IMR-90 (cell line): Measurements from ENCODE around the gene SEC61A1. TPM values are rescaled to one million over a fixed set of nuclear protein-coding genes. Genes with fewer than 3 reads are reported as not detected.

Experiments used
- ATAC-seq: fragments of 200-7000 bp; cut with Tn5 transposase; 2 replicates; pipeline ENCODE4 v1.9.1; 2020; ENCODE audit warnings: low read depth, mild to moderate bottlenecking, moderate library complexity
- BruUV-seq: library from RNA; stranded (reverse); fragments of 400-500 nt; replicated peaks from 2 replicates; lab custom pipeline; 2021; lab: Mats Ljungman, UMichigan
- CTCF ChIA-PET: fragments of 300-600 bp; formaldehyde crosslinking; extraction: SDS; loops from one replicate; lab custom pipeline; 2021; ENCODE audit warnings: antibody characterized with exemption; lab: Yijun Ruan, JAX
- POLR2A ChIA-PET: fragments of 300-600 bp; sonication (Branson Sonifier 250); formaldehyde crosslinking; loops from one replicate; lab custom pipeline; 2022; ENCODE audit warnings: antibody characterized with exemption; ENCODE audit not compliant: unreplicated experiment; lab: Charles Lee
- DNase-seq: peaks from one replicate; pipeline ENCODE4 v3.0.0; 2013
- H2AFZ ChIP-seq: replicated peaks from 2 replicates; pipeline ENCODE3; 2013; ENCODE audit warnings: low read length, mild to moderate bottlenecking; ENCODE audit not compliant: poor library complexity
- H2AK5ac ChIP-seq: 2 replicates; pipeline ENCODE4 v1.6.1; 2013; ENCODE audit warnings: low read depth, low read length, inconsistent platforms
- H2AK9ac ChIP-seq: replicated peaks from 2 replicates; pipeline ENCODE3; 2013; ENCODE audit warnings: mild to moderate bottlenecking, low read depth, low read length, moderate library complexity; ENCODE audit not compliant: poor library complexity
- H2BK120ac ChIP-seq: 2 replicates; pipeline ENCODE4 v1.6.1; 2013; ENCODE audit warnings: low read depth, low read length, inconsistent platforms
- H2BK15ac ChIP-seq: 3 replicates; pipeline ENCODE4 v1.6.1; 2013; ENCODE audit warnings: low read depth, low read length, inconsistent platforms
- H2BK20ac ChIP-seq: 2 replicates; pipeline ENCODE4 v1.6.1; 2013; ENCODE audit warnings: low read depth, mild to moderate bottlenecking, inconsistent platforms, low read length, moderate library complexity
- H2BK5ac ChIP-seq: 2 replicates; pipeline ENCODE4 v1.6.1; 2013; ENCODE audit warnings: mild to moderate bottlenecking, low read depth, low read length, inconsistent platforms; ENCODE audit not compliant: poor library complexity, severe bottlenecking
- H3K14ac ChIP-seq: replicated peaks from 2 replicates; pipeline ENCODE4 v1.6.1; 2013; ENCODE audit warnings: low read depth, low read length, inconsistent platforms
- H3K18ac ChIP-seq: 2 replicates; pipeline ENCODE4 v1.6.1; 2013; ENCODE audit warnings: low read depth, low read length, control low read depth
- H3K23ac ChIP-seq: 2 replicates; pipeline ENCODE4 v1.6.1; 2013; ENCODE audit warnings: low read depth, low read length, inconsistent platforms
- H3K27ac ChIP-seq: 2 replicates; pipeline ENCODE4 v1.5.1; 2013; ENCODE audit warnings: mild to moderate bottlenecking, control low read depth, low read length; ENCODE audit not compliant: insufficient read depth
- H3K27me3 ChIP-seq: 2 replicates; pipeline ENCODE4 v1.6.1; 2013; ENCODE audit warnings: low read length; ENCODE audit not compliant: control insufficient read depth, insufficient read depth
- H3K36me3 ChIP-seq: 2 replicates; pipeline ENCODE4 v1.6.1; 2013; ENCODE audit warnings: low read length, mixed read lengths; ENCODE audit not compliant: control insufficient read depth, insufficient read depth
- H3K4ac ChIP-seq: 2 replicates; pipeline ENCODE4 v1.6.1; 2013; ENCODE audit warnings: low read depth, low read length, inconsistent platforms
- H3K4me1 ChIP-seq: 2 replicates; pipeline ENCODE4 v1.6.1; 2013; ENCODE audit warnings: low read length, mixed read lengths; ENCODE audit not compliant: control insufficient read depth, insufficient read depth
- H3K4me2 ChIP-seq: 2 replicates; pipeline ENCODE4 v1.6.1; 2013; ENCODE audit warnings: low read depth, mild to moderate bottlenecking, control low read depth, low read length, moderate library complexity
- H3K4me3 ChIP-seq: 2 replicates; pipeline ENCODE4 v1.5.1; 2013; ENCODE audit warnings: low read depth, mild to moderate bottlenecking, control low read depth, low read length, moderate library complexity; ENCODE audit not compliant: insufficient read depth
- H3K56ac ChIP-seq: 2 replicates; pipeline ENCODE4 v1.6.1; 2013; ENCODE audit warnings: low read length, inconsistent platforms; ENCODE audit not compliant: insufficient read depth; ENCODE audit errors: extremely low read depth
- H3K79me1 ChIP-seq, 2 experiments: 2 replicates each; pipeline ENCODE4 v1.6.1; 2013; ENCODE audit warnings: low read length in 2 of 2, inconsistent platforms in 1 of 2, low read depth in 1 of 2
- H3K9ac ChIP-seq: 2 replicates; pipeline ENCODE4 v1.6.1; 2013; ENCODE audit warnings: low read depth, low read length, control low read depth
- H3K9me1 ChIP-seq: 2 replicates; pipeline ENCODE4 v1.6.1; 2013; ENCODE audit warnings: low read length, inconsistent platforms; ENCODE audit not compliant: insufficient read depth
- H3K9me3 ChIP-seq: 2 replicates; pipeline ENCODE4 v1.6.1; 2013; ENCODE audit warnings: low read length; ENCODE audit not compliant: control insufficient read depth, insufficient read depth
- H4K20me1 ChIP-seq: 2 replicates; pipeline ENCODE4 v1.6.1; 2013; ENCODE audit warnings: low read length, inconsistent platforms; ENCODE audit not compliant: insufficient read depth
- H4K5ac ChIP-seq: 2 replicates; pipeline ENCODE4 v1.6.1; 2013; ENCODE audit warnings: mild to moderate bottlenecking, low read depth, low read length, control low read depth
- H4K8ac ChIP-seq, 2 experiments: 2 replicates each; pipeline ENCODE4 v1.6.1; 2013; ENCODE audit warnings: low read depth in 2 of 2, low read length in 2 of 2, control low read depth in 1 of 2, inconsistent platforms in 1 of 2
- H4K91ac ChIP-seq: 2 replicates; pipeline ENCODE4 v1.6.1; 2013; ENCODE audit warnings: low read depth, low read length, inconsistent platforms; ENCODE audit not compliant: insufficient read depth
- CEBPB ChIP-seq: IDR thresholded peaks from 2 replicates; pipeline ENCODE4 v1.6.1; 2012; ENCODE audit warnings: low read depth, low read length, improper control_type of control experiment
- CHD1 ChIP-seq: IDR thresholded peaks from 2 replicates; pipeline ENCODE4 v1.6.1; 2012; ENCODE audit warnings: low read depth, low read length, improper control_type of control experiment
- FOS ChIP-seq: fragments of 150-350 bp; IDR thresholded peaks from 2 replicates; pipeline ENCODE4 v1.6.1; 2016; ENCODE audit warnings: low read depth, low read length
- MAZ ChIP-seq: IDR thresholded peaks from 2 replicates; pipeline ENCODE4 v1.6.1; 2012; ENCODE audit warnings: low read depth, mild to moderate bottlenecking, low read length, improper control_type of control experiment, moderate library complexity, borderline replicate concordance
- MXI1 ChIP-seq: IDR thresholded peaks from 2 replicates; pipeline ENCODE4 v1.6.1; 2012; ENCODE audit warnings: low read depth, mild to moderate bottlenecking, low read length, moderate library complexity, borderline replicate concordance
- NFE2L2 ChIP-seq: fragments of 150-350 bp; IDR thresholded peaks from 2 replicates; pipeline ENCODE4 v1.6.1; 2016; ENCODE audit warnings: low read depth, mild to moderate bottlenecking, low read length
- POLR2A ChIP-seq: IDR thresholded peaks from 2 replicates; pipeline ENCODE4 v1.6.1; 2012; ENCODE audit warnings: mild to moderate bottlenecking, low read depth, low read length
- RAD21 ChIP-seq: IDR thresholded peaks from 2 replicates; pipeline ENCODE4 v1.6.1; 2012; ENCODE audit warnings: low read length, improper control_type of control experiment
- RCOR1 ChIP-seq: IDR thresholded peaks from 2 replicates; pipeline ENCODE4 v1.6.1; 2012; ENCODE audit warnings: mild to moderate bottlenecking, low read length, improper control_type of control experiment; ENCODE audit not compliant: insufficient replicate concordance
- RFX5 ChIP-seq: IDR thresholded peaks from 2 replicates; pipeline ENCODE4 v1.8.0; 2012; ENCODE audit warnings: low read depth, mild to moderate bottlenecking, low read length, moderate library complexity
- SMC3 ChIP-seq: fragments of 150-350 bp; IDR thresholded peaks from 2 replicates; pipeline ENCODE4 v1.6.1; 2016; ENCODE audit warnings: low read depth, mild to moderate bottlenecking, antibody characterized with exemption, low read length, moderate library complexity
- WGBS, 2 experiments: methylation state at CpG; one replicate each; pipeline versions ENCODE4 v1.1.5 to v1.1.7; 2013; ENCODE audit warnings: missing lambda C conversion rate in 2 of 2; ENCODE audit not compliant: insufficient read length in 1 of 2; ENCODE audit errors: extremely low coverage in 2 of 2; 5-methylcytosine and 5-hydroxymethylcytosine counted together
- dilution Hi-C: fragments of 300-500 bp; cut with HindIII; formaldehyde crosslinking; loops from one replicate; pipeline ENCODE4 v1.14.3; 2018; ENCODE audit warnings: low sequenced_read_pairs; ENCODE audit not compliant: unreplicated experiment
- in situ Hi-C: fragments of 300-500 bp; cut with MboI; formaldehyde crosslinking; loops from 3 replicates; pipeline ENCODE4 v1.14.3; 2019; ENCODE audit warnings: low sequenced_read_pairs, inconsistent platforms, mixed read lengths
- intact Hi-C: fragments of 100-400 bp; cut with micrococcal nuclease; formaldehyde crosslinking; loops from 2 replicates; pipeline ENCODE4 v1.10.0; 2022
- polyA plus RNA-seq, 3 experiments: library from polyadenylated mRNA; depleted of rRNA; stranded (reverse); fragments of >200 nt; gene quantifications; 2 replicates each; pipeline ENCODE4 v1.2.3, GENCODE V29; 2012; ENCODE audit warnings: low replicate concordance in 1 of 3
- total RNA-seq: library from RNA; depleted of rRNA; stranded (reverse); fragments of >200 nt; gene quantifications from 2 replicates; pipeline ENCODE4 v1.2.3, GENCODE V29; 2012
- TF ChIP-seq, protein P1 (sequence below): fragments of 150-350 bp; IDR thresholded peaks from 2 replicates; pipeline ENCODE4 v1.6.1; 2016; ENCODE audit warnings: low read depth, mild to moderate bottlenecking, low read length, moderate library complexity, borderline replicate concordance
- TF ChIP-seq, protein P2 (sequence below): fragments of 150-350 bp; IDR thresholded peaks from 2 replicates; pipeline ENCODE4 v1.6.1; 2017; ENCODE audit warnings: mild to moderate bottlenecking, antibody characterized with exemption, low read length, low read depth
- TF ChIP-seq, protein P3 (sequence below): conservative IDR thresholded peaks from 2 replicates; pipeline ENCODE4 v1.5.1; 2012; ENCODE audit warnings: mild to moderate bottlenecking, low read depth, low read length, improper control_type of control experiment

Gene SEC61A1
- total and polyA plus RNA-seq, 2 of the 4 experiments (the other 2 are of a cell fraction): 377 to 478 TPM

DNA sequence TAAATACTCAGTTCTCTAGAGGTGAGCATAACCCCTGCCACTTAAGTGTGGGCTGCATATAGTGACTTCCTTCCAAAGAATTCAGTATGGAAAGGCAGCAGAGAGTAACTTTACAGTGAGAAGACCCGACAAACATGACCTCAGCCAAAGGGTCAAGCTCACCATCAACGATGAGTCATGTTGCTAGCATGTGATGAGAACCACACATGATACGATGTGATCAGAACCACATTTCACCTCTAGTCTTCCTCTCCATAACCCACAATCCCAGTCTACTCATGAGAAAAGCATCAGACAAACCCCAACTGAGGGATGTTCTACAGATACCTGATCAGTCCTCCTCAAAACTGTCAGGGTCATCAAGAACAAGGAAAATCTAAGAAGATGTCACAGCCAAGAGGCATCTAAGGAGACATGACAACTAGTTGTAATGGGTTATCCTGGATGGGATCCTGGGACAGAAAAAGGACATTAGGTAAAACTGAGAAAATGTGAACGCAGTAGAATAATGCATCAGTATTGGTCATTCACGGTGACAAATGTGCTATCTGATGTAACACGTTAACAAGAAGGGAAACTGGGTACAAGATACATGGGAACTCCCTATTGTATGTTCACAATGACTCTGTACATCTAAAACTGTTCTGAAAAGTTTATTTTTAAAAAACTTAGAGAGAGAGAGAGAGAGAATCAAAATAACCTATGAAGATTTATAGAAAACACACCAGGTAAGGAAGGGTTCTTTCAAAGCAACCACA lies 28.3 kb downstream of the SEC61A1 start:
- 7% methylated on average over 2 of the region's 6 CpGs; no CpG with 5 or more reads in 1 of the 2 experiments for WGBS, 2 experiments
- H4K8ac ChIP-seq: peak overlapping the region in 1 of 2 experiments; percentile 66; a peak in 3 of 4 replicates
- in situ Hi-C loops: no loop called here
- peak; percentile 43 for ATAC-seq
- no peaks in the 10 kb centered on the region for H3K27me3 ChIP-seq
- peaks cover 22% of the 10 kb centered on the region for H4K20me1 ChIP-seq
- peak; percentile 98 for DNase-seq
- H3K4me2 ChIP-seq: no peak overlapping the region
- H2BK120ac ChIP-seq: peak overlapping the region; percentile 62
- no peak overlapping the region for H3K27ac ChIP-seq
- peak overlapping the region; percentile 68 for H2BK20ac ChIP-seq
- H3K9me1 ChIP-seq: peaks cover 35% of the 10 kb centered on the region
- no peak overlapping the region for H2AFZ ChIP-seq
- peak overlapping the region; percentile 72; the same call in 1 of the 3 replicates for H2BK15ac ChIP-seq
- ChIA-PET POLR2A (no interaction called here), CTCF (interaction anchor here (1.8 kb wide), 1 partner anchor 15 kb away, joined by 6 read pairs; no protein-coding TSS in a partner anchor)
- dilution Hi-C loops: no loop called here
- peak overlapping the region; percentile 77 for H2BK5ac ChIP-seq
- peak overlapping the region; percentile 66 for H3K4ac ChIP-seq
- BruUV-seq: no TSS peak
- intact Hi-C loops: no loop called here
- H3K9ac ChIP-seq: no peak overlapping the region
- no peak overlapping the region for H3K56ac ChIP-seq
- H2AK9ac ChIP-seq: no peak overlapping the region
- no peaks in the 10 kb centered on the region for H3K9me3 ChIP-seq
- peak overlapping the region; percentile 45 for H3K14ac ChIP-seq
- peak overlapping the region; percentile 15; the same call in 1 of the 2 replicates for H3K23ac ChIP-seq
- H3K18ac ChIP-seq: peak overlapping the region; percentile 22; the same call in 1 of the 2 replicates
- peak overlapping the region; percentile 33 for H4K91ac ChIP-seq
- peaks cover 35% of the 10 kb centered on the region for H3K4me1 ChIP-seq
- H3K79me1 ChIP-seq: peaks cover 0 to 40% of the 10 kb centered on the region in 2 experiments; a peak in 2 of 4 replicates
- peak overlapping the region; percentile 76 for H2AK5ac ChIP-seq
- H3K4me3 ChIP-seq: no peak overlapping the region
- H4K5ac ChIP-seq: no peak overlapping the region
- H3K36me3 ChIP-seq: peaks cover 3% of the 10 kb centered on the region
- TF ChIP-seq POLR2A (no peak), MXI1 (no peak), SMC3 (no peak), CEBPB (0 out of 2 replicates have a peak, but pooled peaks have one; percentile 9), CHD1 (no peak), RFX5 (no peak), FOS (peak; percentile 97), MAZ (no peak), RAD21 (no peak), NFE2L2 (no peak), RCOR1 (peak; percentile 68)
- TF ChIP-seq, protein P1, sequence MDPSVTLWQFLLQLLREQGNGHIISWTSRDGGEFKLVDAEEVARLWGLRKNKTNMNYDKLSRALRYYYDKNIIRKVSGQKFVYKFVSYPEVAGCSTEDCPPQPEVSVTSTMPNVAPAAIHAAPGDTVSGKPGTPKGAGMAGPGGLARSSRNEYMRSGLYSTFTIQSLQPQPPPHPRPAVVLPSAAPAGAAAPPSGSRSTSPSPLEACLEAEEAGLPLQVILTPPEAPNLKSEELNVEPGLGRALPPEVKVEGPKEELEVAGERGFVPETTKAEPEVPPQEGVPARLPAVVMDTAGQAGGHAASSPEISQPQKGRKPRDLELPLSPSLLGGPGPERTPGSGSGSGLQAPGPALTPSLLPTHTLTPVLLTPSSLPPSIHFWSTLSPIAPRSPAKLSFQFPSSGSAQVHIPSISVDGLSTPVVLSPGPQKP: no peak
- TF ChIP-seq, protein P2, sequence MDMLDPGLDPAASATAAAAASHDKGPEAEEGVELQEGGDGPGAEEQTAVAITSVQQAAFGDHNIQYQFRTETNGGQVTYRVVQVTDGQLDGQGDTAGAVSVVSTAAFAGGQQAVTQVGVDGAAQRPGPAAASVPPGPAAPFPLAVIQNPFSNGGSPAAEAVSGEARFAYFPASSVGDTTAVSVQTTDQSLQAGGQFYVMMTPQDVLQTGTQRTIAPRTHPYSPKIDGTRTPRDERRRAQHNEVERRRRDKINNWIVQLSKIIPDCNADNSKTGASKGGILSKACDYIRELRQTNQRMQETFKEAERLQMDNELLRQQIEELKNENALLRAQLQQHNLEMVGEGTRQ: peak; percentile 84
- TF ChIP-seq, protein P3, sequence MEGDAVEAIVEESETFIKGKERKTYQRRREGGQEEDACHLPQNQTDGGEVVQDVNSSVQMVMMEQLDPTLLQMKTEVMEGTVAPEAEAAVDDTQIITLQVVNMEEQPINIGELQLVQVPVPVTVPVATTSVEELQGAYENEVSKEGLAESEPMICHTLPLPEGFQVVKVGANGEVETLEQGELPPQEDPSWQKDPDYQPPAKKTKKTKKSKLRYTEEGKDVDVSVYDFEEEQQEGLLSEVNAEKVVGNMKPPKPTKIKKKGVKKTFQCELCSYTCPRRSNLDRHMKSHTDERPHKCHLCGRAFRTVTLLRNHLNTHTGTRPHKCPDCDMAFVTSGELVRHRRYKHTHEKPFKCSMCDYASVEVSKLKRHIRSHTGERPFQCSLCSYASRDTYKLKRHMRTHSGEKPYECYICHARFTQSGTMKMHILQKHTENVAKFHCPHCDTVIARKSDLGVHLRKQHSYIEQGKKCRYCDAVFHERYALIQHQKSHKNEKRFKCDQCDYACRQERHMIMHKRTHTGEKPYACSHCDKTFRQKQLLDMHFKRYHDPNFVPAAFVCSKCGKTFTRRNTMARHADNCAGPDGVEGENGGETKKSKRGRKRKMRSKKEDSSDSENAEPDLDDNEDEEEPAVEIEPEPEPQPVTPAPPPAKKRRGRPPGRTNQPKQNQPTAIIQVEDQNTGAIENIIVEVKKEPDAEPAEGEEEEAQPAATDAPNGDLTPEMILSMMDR: no peak
